K562 (cell line): Measurements from ENCODE around the gene ST8SIA4. TPM values are rescaled to one million over a fixed set of nuclear protein-coding genes. Genes with fewer than 3 reads are reported as not detected.

Source experiments
- ATAC-seq: fragments of 200-7000 bp; cut with Tn5 transposase; 3 replicates; pipeline ENCODE4 v1.9.1; 2020; ENCODE audit warnings: moderate library complexity
- BruUV-seq: library from RNA; stranded (reverse); fragments of 400-500 nt; replicated peaks from 2 replicates; lab custom pipeline; 2021; lab: Mats Ljungman, UMichigan
- CTCF ChIA-PET: fragments of 300-600 bp; formaldehyde crosslinking; extraction: SDS; loops from one replicate; lab custom pipeline; 2021; ENCODE audit warnings: low intra/inter-chr PET ratio; lab: Yijun Ruan, JAX
- POLR2A ChIA-PET: fragments of 300-600, 350-650 bp; sonication (Branson Sonifier 250); formaldehyde crosslinking; extraction: SDS; loops from one replicate; lab custom pipeline; 2021; ENCODE audit warnings: antibody characterized with exemption, inconsistent platforms; lab: Yijun Ruan, JAX
- DNase-seq, 4 experiments: peaks; one replicate each; pipeline versions ENCODE4 v3.0.0 to v3.0.0-alpha.2; 2011 to 2018; ENCODE audit warnings: low spot score in 3 of 4, mixed read lengths in 3 of 4; ENCODE audit errors: extremely low read depth in 1 of 4
- FAIRE-seq: peaks from 2 replicates; lab custom pipeline; 2011; peaks lifted over from hg19 to GRCh38; lab: Jason Lieb, UNC
- H2AFZ ChIP-seq: 2 replicates; pipeline ENCODE4 v1.6.0; 2011; ENCODE audit warnings: low read depth, low read length, control low read depth, inconsistent platforms
- H3K27ac ChIP-seq: fragments of 200-600 bp; 3 replicates; pipeline ENCODE4 v1.8.0; 2011; ENCODE audit warnings: low read depth, mild to moderate bottlenecking, control low read depth, inconsistent platforms, low read length, moderate library complexity, mixed read lengths; ENCODE audit errors: extremely low read depth
- H3K27me3 ChIP-seq, 2 experiments: fragments of 300-600 bp in 1 of 2; 2 replicates in 1 of 2; 3 replicates in 1 of 2; pipeline versions ENCODE4 v1.6.0 to v1.8.0; 2011; ENCODE audit warnings: inconsistent platforms in 2 of 2, low read length in 2 of 2, mild to moderate bottlenecking in 1 of 2, mixed read lengths in 1 of 2, moderate library complexity in 1 of 2; ENCODE audit not compliant: control insufficient read depth in 2 of 2, insufficient read depth in 2 of 2
- H3K36me3 ChIP-seq: fragments of 300-600 bp; 3 replicates; pipeline ENCODE4 v1.8.0; 2011; ENCODE audit warnings: mild to moderate bottlenecking, low read length, inconsistent platforms; ENCODE audit not compliant: control insufficient read depth, insufficient read depth
- H3K4me1 ChIP-seq, 2 experiments: fragments of 200-600 bp in 1 of 2; replicated peaks in 1 of 2; 2 replicates in 1 of 2; 3 replicates in 1 of 2; pipeline versions ENCODE4 v1.5.1 to v1.8.0; 2011; ENCODE audit warnings: inconsistent platforms in 2 of 2, low read length in 2 of 2, mild to moderate bottlenecking in 1 of 2, mixed read lengths in 1 of 2, moderate library complexity in 1 of 2; ENCODE audit not compliant: control insufficient read depth in 2 of 2, insufficient read depth in 2 of 2
- H3K4me2 ChIP-seq: 2 replicates; pipeline ENCODE4 v1.6.1; 2011; ENCODE audit warnings: low read length, control low read depth, inconsistent platforms, mixed read lengths; ENCODE audit not compliant: insufficient read depth
- H3K4me3 ChIP-seq: fragments of 200-600 bp; sonication (generic), shearing (Covaris generic); 2 replicates; pipeline ENCODE4 v1.5.1; 2016; ENCODE audit warnings: control low read depth, inconsistent platforms
- H3K79me2 ChIP-seq: fragments of 200-600 bp; 3 replicates; pipeline ENCODE4 v1.8.0; 2011; ENCODE audit warnings: low read length, inconsistent platforms; ENCODE audit not compliant: control insufficient read depth, insufficient read depth
- H3K9ac ChIP-seq, 2 experiments: 2 replicates each; pipeline versions ENCODE4 v1.6.0 to v1.6.1; 2011; ENCODE audit warnings: low read depth in 2 of 2, low read length in 2 of 2, control low read depth in 1 of 2, inconsistent platforms in 1 of 2, mild to moderate bottlenecking in 1 of 2, mixed read lengths in 1 of 2; ENCODE audit not compliant: insufficient read depth in 1 of 2
- H3K9me1 ChIP-seq: one replicate; pipeline ENCODE4 v1.6.0; 2011; ENCODE audit warnings: inconsistent platforms, mild to moderate bottlenecking, low read length, moderate library complexity; ENCODE audit not compliant: control insufficient read depth, insufficient read depth
- H3K9me3 ChIP-seq: replicated peaks from 2 replicates; pipeline ENCODE4 v1.5.1; 2011; ENCODE audit warnings: low read depth, low read length, inconsistent platforms; ENCODE audit not compliant: control insufficient read depth, insufficient read depth
- H4K20me1 ChIP-seq: replicated peaks from 2 replicates; pipeline ENCODE4 v1.6.1; 2011; ENCODE audit warnings: low read length, inconsistent platforms, mixed read lengths; ENCODE audit not compliant: control insufficient read depth, insufficient read depth
- ARID3B ChIP-seq: fragments of 250-450 bp; sonication (Bioruptor Pico); IDR thresholded peaks from 2 replicates; pipeline ENCODE4 v1.4.0; 2020; ENCODE audit warnings: borderline replicate concordance
- ELK3 ChIP-seq: fragments of 450-650 bp; formaldehyde crosslinking; IDR thresholded peaks from 2 replicates; pipeline ENCODE4 v1.4.0; 2020; ENCODE audit warnings: mild to moderate bottlenecking
- L3MBTL2 ChIP-seq: fragments of 450-650 bp; IDR thresholded peaks from 2 replicates; pipeline ENCODE4 v1.6.1; 2016; ENCODE audit warnings: mild to moderate bottlenecking, moderate library complexity
- MEF2D ChIP-seq: conservative IDR thresholded peaks from 2 replicates; pipeline ENCODE4 v1.6.1; 2016; ENCODE audit warnings: low read depth, missing genetic modification characterization, missing compliant biosample characterization
- RNF2 ChIP-seq: sonication (generic); IDR thresholded peaks from 2 replicates; pipeline ENCODE4 v1.6.1; 2016
- TEAD4 ChIP-seq, 2 experiments: sonication (generic) in 1 of 2; formaldehyde crosslinking in 1 of 2; IDR thresholded peaks; 2 replicates each; pipeline versions ENCODE4 v1.6.1 to v1.8.0; 2012 to 2022; ENCODE audit warnings: borderline replicate concordance in 1 of 2, inconsistent platforms in 1 of 2, low read length in 1 of 2, mild to moderate bottlenecking in 1 of 2, missing genetic modification reagents in 1 of 2
- TFE3 ChIP-seq: fragments of 450-650 bp; formaldehyde crosslinking; IDR thresholded peaks from 2 replicates; pipeline ENCODE4 v1.4.0; 2020; ENCODE audit warnings: mild to moderate bottlenecking, mixed read lengths
- ZBTB17 ChIP-seq: fragments of 450-650 bp; formaldehyde crosslinking; IDR thresholded peaks from 2 replicates; pipeline ENCODE4 v1.4.0; 2020; ENCODE audit warnings: mild to moderate bottlenecking
- ZNF277 ChIP-seq: fragments of 250-450 bp; sonication (Bioruptor Pico); IDR thresholded peaks from 2 replicates; pipeline ENCODE4 v1.8.0; 2022; ENCODE audit warnings: inconsistent platforms, mild to moderate bottlenecking, moderate library complexity, borderline replicate concordance
- ZNF592 ChIP-seq: fragments of 450-650 bp; IDR thresholded peaks from 2 replicates; pipeline ENCODE4 v1.6.1; 2017; ENCODE audit warnings: antibody characterized with exemption, mild to moderate bottlenecking
- WGBS: fragments of 100-300 bp; shearing (Covaris generic); methylation state at CpG from one replicate; pipeline ENCODE4 v1.1.6; 2016; ENCODE audit warnings: low coverage, mixed read lengths; ENCODE audit not compliant: insufficient coverage; ENCODE audit errors: missing lambda C conversion rate; 5-methylcytosine and 5-hydroxymethylcytosine counted together
- in situ Hi-C: fragments of 300-500 bp; cut with MboI; formaldehyde crosslinking; loops from 4 replicates; pipeline ENCODE4 v1.15.0; 2018; ENCODE audit warnings: inconsistent platforms, mixed read lengths
- intact Hi-C: fragments of 100-400 bp; cut with micrococcal nuclease; formaldehyde crosslinking; loops from 2 replicates; pipeline ENCODE4 v1.14.2; 2022
- polyA plus RNA-seq, 8 experiments: library from polyadenylated mRNA; depleted of rRNA in 4 of 8; stranded (reverse) in 5 of 8; unstranded in 3 of 8; fragments of >200 nt; fragmentation: Nextera tagmentation in 2 of 8; fragmentation: Illumina TruSeq in 1 of 8; extraction: Ambion mirVana in 2 of 8; extraction: Trizol in 1 of 8; gene quantifications; 2 replicates each; pipeline versions ENCODE4 v1.2.1 to v1.2.3, GENCODE V29; 2011 to 2014; ENCODE audit warnings: inconsistent platforms in 1 of 8, missing spikeins in 1 of 8
- total RNA-seq, 7 experiments: library from RNA; depleted of rRNA in 6 of 7; stranded (reverse); fragments of >200 nt in 6 of 7; fragmentation: Illumina TruSeq in 2 of 7; extraction: Trizol in 2 of 7; gene quantifications; 2 replicates each; pipeline versions ENCODE4 v1.2.1 to v1.2.3, GENCODE V29; 2011 to 2021; ENCODE audit warnings: low replicate concordance in 1 of 7

The ST8SIA4 gene
- total and polyA plus RNA-seq, 9 of the 15 experiments (the other 6 are each of a cell fraction or from before 2014, with no cell fraction given) = 0.22 to 2.0 (median 0.54) TPM

- ChIA-PET POLR2A (no interaction called here), CTCF (no interaction called here)
- Histone ChIP-seq H3K9me3 (0 out of 2 replicates have a peak, but pooled peaks cover 3% of the 10 kb centered on the region), H3K4me3 (no peak overlapping the region), H3K9ac (no peak overlapping the region), H3K79me2 (no peaks in the 10 kb centered on the region), H3K4me2 (no peak overlapping the region), H3K27me3 (no peaks in the 10 kb centered on the region), H3K27ac (no peak overlapping the region), H3K9me1 (no peaks in the 10 kb centered on the region), H4K20me1 (no peaks in the 10 kb centered on the region), H2AFZ (no peak overlapping the region), H3K4me1 (no peaks in the 10 kb centered on the region), H3K36me3 (no peaks in the 10 kb centered on the region)
- BruUV-seq = no TSS peak
- in situ Hi-C loops = no loop called here
- FAIRE-seq = no peak
- DNase-seq = no peak
- intact Hi-C loops = no loop called here
- 15% methylated on average over 2 of the region's 2 CpGs for WGBS
- ATAC-seq = no peak
- TF ChIP-seq ZNF277 (CRISPR knock-in tag) = no peak
- TF ChIP-seq MEF2D (tag) = no peak
- no peak for TF ChIP-seq ARID3B
- no peak for TF ChIP-seq ELK3 (CRISPR knock-in tag)
- TF ChIP-seq ZNF592 = no peak
- no peak for TF ChIP-seq TFE3 (CRISPR knock-in tag)
- TF ChIP-seq L3MBTL2 = no peak
- TF ChIP-seq RNF2 = no peak
- no peak for TF ChIP-seq TEAD4 (IDR thresholded peaks at IDR 0.05; ENCODE audit: low read length)
- no peak for TF ChIP-seq TEAD4 (CRISPR knock-in tag; IDR thresholded peaks at IDR 0.05; ENCODE audit: borderline replicate concordance)
- TF ChIP-seq ZBTB17 (CRISPR knock-in tag) = no peak
Measured at GRCh38 chr5:100864931-100865330, 38.2 kb downstream of the ST8SIA4 start.
